GM18520 (cell line): Measurements from ENCODE around the gene FBH1.
"Not testable (repeated sequence)": the region's sequence is repeated elsewhere in the genome, so short reads cannot be mapped to it uniquely, and the experiment has no call there.

Source experiments
- ATAC-seq: cut with Tn5 transposase; IDR thresholded peaks from one replicate; pipeline ENCODE4 v1.9.1; 2021; ENCODE audit not compliant: unreplicated experiment

The FBH1 gene

GRCh38 chr10:5889624-5890451, at the start of gene FBH1, which contains the start of gene ANKRD16:
Gene FBH1 (plus strand): TSS chr10:5890243. CDS start chr10:5890346, 103 bp downstream.
Gene ANKRD16 (minus strand): TSS chr10:5889893. CDS start chr10:5889354, 539 bp downstream.
- peak; percentile 87 for ATAC-seq

- ATAC-seq = peak; percentile 31
These were observed 49.4 kb upstream of the FBH1 start for GRCh38 chr10:5840314-5841307.

- ATAC-seq = no peak
These were observed 48.1 kb upstream of the FBH1 start for GRCh38 chr10:5841965-5842364.

GRCh38 chr10:5843686-5844344, 46.2 kb upstream of the FBH1 start:
- no peak for ATAC-seq

GRCh38 chr10:5844345-5845055, 45.5 kb upstream of the FBH1 start:
- ATAC-seq = no peak

- not testable (repeated sequence) for ATAC-seq
These were observed 43.4 kb upstream of the FBH1 start for GRCh38 chr10:5846667-5847066.

GRCh38 chr10:5854131-5854475, 35.9 kb upstream of the FBH1 start:
- ATAC-seq = no peak

- ATAC-seq = no peak
These were observed 33.9 kb upstream of the FBH1 start for GRCh38 chr10:5855979-5856700.

GRCh38 chr10:5856701-5857004, 33.4 kb upstream of the FBH1 start:
- no peak for ATAC-seq

- no peak for ATAC-seq
These were observed 31.2 kb upstream of the FBH1 start for GRCh38 chr10:5858811-5859210.

- ATAC-seq = no peak
These were observed 30.0 kb upstream of the FBH1 start for GRCh38 chr10:5860066-5860465.

- peak; percentile 95 for ATAC-seq
These were observed 27.6 kb upstream of the FBH1 start for GRCh38 chr10:5862360-5862961.

GRCh38 chr10:5862981-5863685, 26.9 kb upstream of the FBH1 start:
- ATAC-seq = not testable (repeated sequence)

GRCh38 chr10:5866451-5867081, 23.5 kb upstream of the FBH1 start:
- not testable (repeated sequence) for ATAC-seq

- not testable (repeated sequence) for ATAC-seq
These were observed 22.9 kb upstream of the FBH1 start for GRCh38 chr10:5867091-5867615.

GRCh38 chr10:5868383-5868782, 21.7 kb upstream of the FBH1 start:
- ATAC-seq = not testable (repeated sequence)

GRCh38 chr10:5869156-5869555, 20.9 kb upstream of the FBH1 start:
- ATAC-seq = no peak

- no peak for ATAC-seq
These were observed 18.4 kb upstream of the FBH1 start for GRCh38 chr10:5871596-5871995.
